IMR-90 (cell line): Measurements from ENCODE around the gene GPR153. TPM values are rescaled to one million over a fixed set of nuclear protein-coding genes. Genes with fewer than 3 reads are reported as not detected.

Experiments
- ATAC-seq: fragments of 200-7000 bp; cut with Tn5 transposase; 2 replicates; pipeline ENCODE4 v1.9.1; 2020; ENCODE audit warnings: low read depth, mild to moderate bottlenecking, moderate library complexity
- BruUV-seq: library from RNA; stranded (reverse); fragments of 400-500 nt; replicated peaks from 2 replicates; lab custom pipeline; 2021; lab: Mats Ljungman, UMichigan
- CTCF ChIA-PET: fragments of 300-600 bp; formaldehyde crosslinking; extraction: SDS; loops from one replicate; lab custom pipeline; 2021; ENCODE audit warnings: antibody characterized with exemption; lab: Yijun Ruan, JAX
- POLR2A ChIA-PET: fragments of 300-600 bp; sonication (Branson Sonifier 250); formaldehyde crosslinking; loops from one replicate; lab custom pipeline; 2022; ENCODE audit warnings: antibody characterized with exemption; ENCODE audit not compliant: unreplicated experiment; lab: Charles Lee
- DNase-seq: peaks from one replicate; pipeline ENCODE4 v3.0.0; 2013
- H2AFZ ChIP-seq: replicated peaks from 2 replicates; pipeline ENCODE3; 2013; ENCODE audit warnings: low read length, mild to moderate bottlenecking; ENCODE audit not compliant: poor library complexity
- H2AK5ac ChIP-seq: 2 replicates; pipeline ENCODE4 v1.6.1; 2013; ENCODE audit warnings: low read depth, low read length, inconsistent platforms
- H2AK9ac ChIP-seq: replicated peaks from 2 replicates; pipeline ENCODE3; 2013; ENCODE audit warnings: mild to moderate bottlenecking, low read depth, low read length, moderate library complexity; ENCODE audit not compliant: poor library complexity
- H2BK120ac ChIP-seq: 2 replicates; pipeline ENCODE4 v1.6.1; 2013; ENCODE audit warnings: low read depth, low read length, inconsistent platforms
- H2BK15ac ChIP-seq: 3 replicates; pipeline ENCODE4 v1.6.1; 2013; ENCODE audit warnings: low read depth, low read length, inconsistent platforms
- H2BK20ac ChIP-seq: 2 replicates; pipeline ENCODE4 v1.6.1; 2013; ENCODE audit warnings: low read depth, mild to moderate bottlenecking, inconsistent platforms, low read length, moderate library complexity
- H2BK5ac ChIP-seq: 2 replicates; pipeline ENCODE4 v1.6.1; 2013; ENCODE audit warnings: mild to moderate bottlenecking, low read depth, low read length, inconsistent platforms; ENCODE audit not compliant: poor library complexity, severe bottlenecking
- H3K14ac ChIP-seq: replicated peaks from 2 replicates; pipeline ENCODE4 v1.6.1; 2013; ENCODE audit warnings: low read depth, low read length, inconsistent platforms
- H3K18ac ChIP-seq: 2 replicates; pipeline ENCODE4 v1.6.1; 2013; ENCODE audit warnings: low read depth, low read length, control low read depth
- H3K23ac ChIP-seq: 2 replicates; pipeline ENCODE4 v1.6.1; 2013; ENCODE audit warnings: low read depth, low read length, inconsistent platforms
- H3K27ac ChIP-seq: 2 replicates; pipeline ENCODE4 v1.5.1; 2013; ENCODE audit warnings: mild to moderate bottlenecking, control low read depth, low read length; ENCODE audit not compliant: insufficient read depth
- H3K27me3 ChIP-seq: 2 replicates; pipeline ENCODE4 v1.6.1; 2013; ENCODE audit warnings: low read length; ENCODE audit not compliant: control insufficient read depth, insufficient read depth
- H3K36me3 ChIP-seq: 2 replicates; pipeline ENCODE4 v1.6.1; 2013; ENCODE audit warnings: low read length, mixed read lengths; ENCODE audit not compliant: control insufficient read depth, insufficient read depth
- H3K4ac ChIP-seq: 2 replicates; pipeline ENCODE4 v1.6.1; 2013; ENCODE audit warnings: low read depth, low read length, inconsistent platforms
- H3K4me1 ChIP-seq: 2 replicates; pipeline ENCODE4 v1.6.1; 2013; ENCODE audit warnings: low read length, mixed read lengths; ENCODE audit not compliant: control insufficient read depth, insufficient read depth
- H3K4me2 ChIP-seq: 2 replicates; pipeline ENCODE4 v1.6.1; 2013; ENCODE audit warnings: low read depth, mild to moderate bottlenecking, control low read depth, low read length, moderate library complexity
- H3K4me3 ChIP-seq: 2 replicates; pipeline ENCODE4 v1.5.1; 2013; ENCODE audit warnings: low read depth, mild to moderate bottlenecking, control low read depth, low read length, moderate library complexity; ENCODE audit not compliant: insufficient read depth
- H3K56ac ChIP-seq: 2 replicates; pipeline ENCODE4 v1.6.1; 2013; ENCODE audit warnings: low read length, inconsistent platforms; ENCODE audit not compliant: insufficient read depth; ENCODE audit errors: extremely low read depth
- H3K79me1 ChIP-seq, 2 experiments: 2 replicates each; pipeline ENCODE4 v1.6.1; 2013; ENCODE audit warnings: low read length in 2 of 2, inconsistent platforms in 1 of 2, low read depth in 1 of 2
- H3K9ac ChIP-seq: 2 replicates; pipeline ENCODE4 v1.6.1; 2013; ENCODE audit warnings: low read depth, low read length, control low read depth
- H3K9me1 ChIP-seq: 2 replicates; pipeline ENCODE4 v1.6.1; 2013; ENCODE audit warnings: low read length, inconsistent platforms; ENCODE audit not compliant: insufficient read depth
- H3K9me3 ChIP-seq: 2 replicates; pipeline ENCODE4 v1.6.1; 2013; ENCODE audit warnings: low read length; ENCODE audit not compliant: control insufficient read depth, insufficient read depth
- H4K20me1 ChIP-seq: 2 replicates; pipeline ENCODE4 v1.6.1; 2013; ENCODE audit warnings: low read length, inconsistent platforms; ENCODE audit not compliant: insufficient read depth
- H4K5ac ChIP-seq: 2 replicates; pipeline ENCODE4 v1.6.1; 2013; ENCODE audit warnings: mild to moderate bottlenecking, low read depth, low read length, control low read depth
- H4K8ac ChIP-seq, 2 experiments: 2 replicates each; pipeline ENCODE4 v1.6.1; 2013; ENCODE audit warnings: low read depth in 2 of 2, low read length in 2 of 2, control low read depth in 1 of 2, inconsistent platforms in 1 of 2
- H4K91ac ChIP-seq: 2 replicates; pipeline ENCODE4 v1.6.1; 2013; ENCODE audit warnings: low read depth, low read length, inconsistent platforms; ENCODE audit not compliant: insufficient read depth
- CEBPB ChIP-seq: IDR thresholded peaks from 2 replicates; pipeline ENCODE4 v1.6.1; 2012; ENCODE audit warnings: low read depth, low read length, improper control_type of control experiment
- CHD1 ChIP-seq: IDR thresholded peaks from 2 replicates; pipeline ENCODE4 v1.6.1; 2012; ENCODE audit warnings: low read depth, low read length, improper control_type of control experiment
- MXI1 ChIP-seq: IDR thresholded peaks from 2 replicates; pipeline ENCODE4 v1.6.1; 2012; ENCODE audit warnings: low read depth, mild to moderate bottlenecking, low read length, moderate library complexity, borderline replicate concordance
- WGBS, 2 experiments: methylation state at CpG; one replicate each; pipeline versions ENCODE4 v1.1.5 to v1.1.7; 2013; ENCODE audit warnings: missing lambda C conversion rate in 2 of 2; ENCODE audit not compliant: insufficient read length in 1 of 2; ENCODE audit errors: extremely low coverage in 2 of 2; 5-methylcytosine and 5-hydroxymethylcytosine counted together
- dilution Hi-C: fragments of 300-500 bp; cut with HindIII; formaldehyde crosslinking; loops from one replicate; pipeline ENCODE4 v1.14.3; 2018; ENCODE audit warnings: low sequenced_read_pairs; ENCODE audit not compliant: unreplicated experiment
- in situ Hi-C: fragments of 300-500 bp; cut with MboI; formaldehyde crosslinking; loops from 3 replicates; pipeline ENCODE4 v1.14.3; 2019; ENCODE audit warnings: low sequenced_read_pairs, inconsistent platforms, mixed read lengths
- intact Hi-C: fragments of 100-400 bp; cut with micrococcal nuclease; formaldehyde crosslinking; loops from 2 replicates; pipeline ENCODE4 v1.10.0; 2022
- polyA plus RNA-seq, 3 experiments: library from polyadenylated mRNA; depleted of rRNA; stranded (reverse); fragments of >200 nt; gene quantifications; 2 replicates each; pipeline ENCODE4 v1.2.3, GENCODE V29; 2012; ENCODE audit warnings: low replicate concordance in 1 of 3
- total RNA-seq: library from RNA; depleted of rRNA; stranded (reverse); fragments of >200 nt; gene quantifications from 2 replicates; pipeline ENCODE4 v1.2.3, GENCODE V29; 2012

Gene GPR153
- total and polyA plus RNA-seq, 2 of the 4 experiments (the other 2 are of a cell fraction): 1.8 to 5.2 TPM

GRCh38 chr1:6206520-6206855 is 54.4 kb downstream of the GPR153 start:
- Histone ChIP-seq H2AK9ac (no peak overlapping the region), H3K27ac (no peak overlapping the region), H3K9me3 (no peaks in the 10 kb centered on the region), H3K56ac (no peak overlapping the region), H3K4me1 (peaks cover 7% of the 10 kb centered on the region; the same call in 1 of the 2 replicates), H3K36me3 (no peaks in the 10 kb centered on the region), H3K4me3 (no peak overlapping the region), H4K20me1 (no peaks in the 10 kb centered on the region; the same call in 1 of the 2 replicates), H2BK15ac (no peak overlapping the region), H3K9ac (no peak overlapping the region), H2BK20ac (no peak overlapping the region), H3K27me3 (no peaks in the 10 kb centered on the region; the same call in 1 of the 2 replicates), H3K79me1 (no peaks in the 10 kb centered on the region; a peak in 1 of 4 replicates), H2BK120ac (no peak overlapping the region), H3K23ac (no peak overlapping the region), H4K5ac (no peak overlapping the region), H4K8ac (no peak overlapping the region; a peak in 1 of 4 replicates), H3K9me1 (peaks cover 4% of the 10 kb centered on the region), H2AK5ac (no peak overlapping the region), H3K18ac (no peak overlapping the region), H3K14ac (no peak overlapping the region), H4K91ac (no peak overlapping the region), H3K4me2 (no peak overlapping the region; the same call in 1 of the 2 replicates), H2AFZ (peak overlapping the region; percentile 92), H2BK5ac (no peak overlapping the region), H3K4ac (no peak overlapping the region)
- ChIA-PET CTCF (interaction anchor here (0.6 to 1.0 kb wide), 2 partner anchors 10 to 90 kb away, joined by 3 to 6 read pairs; no protein-coding TSS in a partner anchor), POLR2A (no interaction called here)
- no TSS peak for BruUV-seq
- intact Hi-C loops: no loop called here
- no peak for DNase-seq
- no peak for TF ChIP-seq CEBPB
- TF ChIP-seq MXI1: no peak
- no peak for TF ChIP-seq CHD1
- dilution Hi-C loops: no loop called here
- WGBS, 2 experiments: 24% methylated on average over 8 of the region's 25 CpGs; no CpG with 5 or more reads in 1 of the 2 experiments
- in situ Hi-C loops: no loop called here
- no peak for ATAC-seq
